HG03025 (cell line): ENCODE measurements around the gene MACROD1.

Experiments
- ATAC-seq: cut with Tn5 transposase; IDR thresholded peaks from one replicate; pipeline ENCODE4 v1.9.1; 2021; ENCODE audit warnings: mild to moderate bottlenecking, moderate library complexity; ENCODE audit not compliant: unreplicated experiment, low FRiP score

MACROD1 gene

GRCh38 chr11:64132191-64132771 lies 33.6 kb downstream of the MACROD1 start:
- ATAC-seq, result no peak

GRCh38 chr11:64131683-64132190 lies 34.2 kb downstream of the MACROD1 start:
- ATAC-seq, result no peak

- no peak for ATAC-seq
Observed at GRCh38 chr11:64130618-64131017, 35.3 kb downstream of the MACROD1 start.

- no peak for ATAC-seq
Observed at GRCh38 chr11:64129403-64129802, 36.5 kb downstream of the MACROD1 start.

- ATAC-seq, result no peak
Observed at GRCh38 chr11:64128255-64129006, 37.5 kb downstream of the MACROD1 start.

- ATAC-seq, result no peak
Observed at GRCh38 chr11:64127267-64128072, 38.4 kb downstream of the MACROD1 start.

GRCh38 chr11:64126796-64127195 lies 39.1 kb downstream of the MACROD1 start:
- ATAC-seq, result no peak

- ATAC-seq, result no peak
Observed at GRCh38 chr11:64126371-64126770, 39.5 kb downstream of the MACROD1 start.

- ATAC-seq, result no peak
Observed at GRCh38 chr11:64125676-64126075, 40.2 kb downstream of the MACROD1 start.

GRCh38 chr11:64124147-64124546 lies 41.8 kb downstream of the MACROD1 start:
- no peak for ATAC-seq

- no peak for ATAC-seq
Observed at GRCh38 chr11:64123679-64124078, 42.2 kb downstream of the MACROD1 start.

- ATAC-seq, result no peak
Observed at GRCh38 chr11:64122411-64123410, 43.2 kb downstream of the MACROD1 start.

- no peak for ATAC-seq
Observed at GRCh38 chr11:64121663-64122410, 44.1 kb downstream of the MACROD1 start.

GRCh38 chr11:64120951-64121569 lies 44.9 kb downstream of the MACROD1 start:
- no peak for ATAC-seq

GRCh38 chr11:64119700-64120099 lies 46.2 kb downstream of the MACROD1 start:
- no peak for ATAC-seq

GRCh38 chr11:64118876-64119665 lies 46.8 kb downstream of the MACROD1 start:
- no peak for ATAC-seq

- no peak for ATAC-seq
Observed at GRCh38 chr11:64117763-64118459, 48.0 kb downstream of the MACROD1 start.
